HG02623 (cell line): Measurements from ENCODE around the gene PRKG1.
"Not testable (repeated sequence)": the region's sequence is repeated elsewhere in the genome, so short reads cannot be mapped to it uniquely, and the experiment has no call there.

Experiments used
- ATAC-seq: cut with Tn5 transposase; IDR thresholded peaks from one replicate; pipeline ENCODE4 v1.9.1; 2021; ENCODE audit warnings: moderate library complexity; ENCODE audit not compliant: unreplicated experiment

PRKG1 gene

GRCh38 chr10:51416494-51416893 lies 342.2 kb downstream of the PRKG1 start:
- ATAC-seq = no peak

- no peak for ATAC-seq
Measured at GRCh38 chr10:51419196-51420093, 345.2 kb downstream of the PRKG1 start.

- no peak for ATAC-seq
Measured at GRCh38 chr10:51421853-51422252, 347.6 kb downstream of the PRKG1 start.

- peak; percentile 49 for ATAC-seq
Measured at GRCh38 chr10:51422311-51423120, 348.2 kb downstream of the PRKG1 start.

- ATAC-seq = no peak
Measured at GRCh38 chr10:51423121-51423452, 348.8 kb downstream of the PRKG1 start.

- ATAC-seq = no peak
Measured at GRCh38 chr10:51425431-51425830, 351.1 kb downstream of the PRKG1 start.

GRCh38 chr10:51427758-51428157 lies 353.5 kb downstream of the PRKG1 start:
- no peak for ATAC-seq

- no peak for ATAC-seq
Measured at GRCh38 chr10:51430506-51430905, 356.2 kb downstream of the PRKG1 start.

- ATAC-seq = no peak
Measured at GRCh38 chr10:51433949-51434475, 359.7 kb downstream of the PRKG1 start.

- ATAC-seq = no peak
Measured at GRCh38 chr10:51436805-51437204, 362.5 kb downstream of the PRKG1 start.

- no peak for ATAC-seq
Measured at GRCh38 chr10:51439645-51440044, 365.4 kb downstream of the PRKG1 start.

- ATAC-seq = no peak
Measured at GRCh38 chr10:51445588-51445987, 371.3 kb downstream of the PRKG1 start.

GRCh38 chr10:51447119-51447518 lies 372.8 kb downstream of the PRKG1 start:
- no peak for ATAC-seq

- not testable (repeated sequence) for ATAC-seq
Measured at GRCh38 chr10:51455762-51456161, 381.5 kb downstream of the PRKG1 start.

- no peak for ATAC-seq
Measured at GRCh38 chr10:51459476-51459875, 385.2 kb downstream of the PRKG1 start.

- ATAC-seq = no peak
Measured at GRCh38 chr10:51462076-51462779, 387.9 kb downstream of the PRKG1 start.

- no peak for ATAC-seq
Measured at GRCh38 chr10:51468424-51468823, 394.1 kb downstream of the PRKG1 start.

- no peak for ATAC-seq
Measured at GRCh38 chr10:51469686-51470085, 395.4 kb downstream of the PRKG1 start.

- no peak for ATAC-seq
Measured at GRCh38 chr10:51471271-51471670, 397.0 kb downstream of the PRKG1 start.

- ATAC-seq = no peak
Measured at GRCh38 chr10:51472154-51472553, 397.9 kb downstream of the PRKG1 start.

GRCh38 chr10:51479711-51480110 lies 405.4 kb downstream of the PRKG1 start:
- ATAC-seq = no peak
